Activated naive CD4-positive, alpha-beta T cell treated with anti-CD3 and anti-CD28 coated beads, Interleukin-2, amount 10 ng/mL, durations not matched to agents 7 days and 5 days (primary cell): Measurements from ENCODE around the gene CRYGN.

Experiments
- CTCF ChIA-PET: fragments of 350-600 bp; sonication (Branson Sonifier 250); formaldehyde crosslinking; loops from one replicate; lab custom pipeline; 2021; ENCODE audit warnings: antibody characterized with exemption; lab: Charles Lee
- DNase-seq: peaks from one replicate; pipeline ENCODE4 v3.0.0-alpha.2; 2020
- H3K27ac Mint-ChIP-seq: one replicate; pipeline ENCODE4 v1.8.0; 2021; ENCODE audit warnings: mild to moderate bottlenecking, moderate library complexity, mixed read lengths
- H3K27me3 Mint-ChIP-seq: one replicate; pipeline ENCODE4 v1.8.0; 2021; ENCODE audit warnings: mild to moderate bottlenecking, mixed read lengths
- H3K36me3 Mint-ChIP-seq: one replicate; pipeline ENCODE4 v1.8.0; 2021; ENCODE audit warnings: mixed read lengths
- H3K4me1 Mint-ChIP-seq: one replicate; pipeline ENCODE4 v1.8.0; 2021; ENCODE audit warnings: mixed read lengths
- H3K4me3 Mint-ChIP-seq: one replicate; pipeline ENCODE4 v1.8.0; 2021; ENCODE audit warnings: mild to moderate bottlenecking, moderate library complexity, mixed read lengths
- H3K9me3 Mint-ChIP-seq: one replicate; pipeline ENCODE4 v1.8.0; 2021; ENCODE audit warnings: mixed read lengths

CRYGN gene

GRCh38 chr7:151440799-151441445 lies 981 bp upstream of the CRYGN start:
- Mint-ChIP-seq H3K9me3 (no peaks in the 10 kb centered on the region), H3K4me3 (no peak overlapping the region), H3K36me3 (no peaks in the 10 kb centered on the region), H3K4me1 (peaks cover 21% of the 10 kb centered on the region), H3K27ac (no peak overlapping the region), H3K27me3 (peaks cover 53% of the 10 kb centered on the region)
- CTCF ChIA-PET: interaction anchor here (1.9 kb wide), 1 partner anchor 8 kb away, joined by 9 read pairs; no protein-coding TSS in a partner anchor
- DNase-seq: no peak

- Mint-ChIP-seq H3K27ac (no peak overlapping the region), H3K4me3 (no peak overlapping the region), H3K36me3 (no peaks in the 10 kb centered on the region), H3K27me3 (peaks cover 51% of the 10 kb centered on the region), H3K4me1 (peaks cover 21% of the 10 kb centered on the region), H3K9me3 (no peaks in the 10 kb centered on the region)
- no peak for DNase-seq
- CTCF ChIA-PET: interaction anchor here (0.6 to 1.9 kb wide), 2 partner anchors 10 to 123 kb away, joined by 3 to 9 read pairs; no protein-coding TSS in a partner anchor
These were observed 908 bp downstream of the CRYGN start for GRCh38 chr7:151438864-151439601.

- H3K27me3 Mint-ChIP-seq: peaks cover 46% of the 10 kb centered on the region
- H3K27ac Mint-ChIP-seq: no peak overlapping the region
- no peaks in the 10 kb centered on the region for H3K36me3 Mint-ChIP-seq
- CTCF ChIA-PET: interaction anchor here (0.6 kb wide), 1 partner anchor 122 kb away, joined by 3 read pairs; no protein-coding TSS in a partner anchor
- no peak for DNase-seq
- H3K4me3 Mint-ChIP-seq: no peak overlapping the region
- H3K4me1 Mint-ChIP-seq: peaks cover 27% of the 10 kb centered on the region
- H3K9me3 Mint-ChIP-seq: no peaks in the 10 kb centered on the region
These were observed 1.9 kb downstream of the CRYGN start for GRCh38 chr7:151437866-151438516.

GRCh38 chr7:151437159-151437553 lies 2.8 kb downstream of the CRYGN start:
- peaks cover 33% of the 10 kb centered on the region for H3K4me1 Mint-ChIP-seq

GRCh38 chr7:151436446-151437158 lies 3.3 kb downstream of the CRYGN start:
- Mint-ChIP-seq H3K4me1 (peaks cover 30% of the 10 kb centered on the region), H3K9me3 (no peaks in the 10 kb centered on the region), H3K27me3 (peaks cover 42% of the 10 kb centered on the region), H3K27ac (no peak overlapping the region), H3K36me3 (no peaks in the 10 kb centered on the region), H3K4me3 (no peak overlapping the region)
- DNase-seq: no peak
- CTCF ChIA-PET: interaction anchor here (3.9 kb wide), 1 partner anchor 12 kb away, joined by 19 read pairs; no protein-coding TSS in a partner anchor

More at GRCh38 chr7:151437159-151437553, 2.8 kb downstream of the CRYGN start:
- peaks cover 41% of the 10 kb centered on the region for H3K27me3 Mint-ChIP-seq
- CTCF ChIA-PET: interaction anchor here (3.9 kb wide), 1 partner anchor 11 kb away, joined by 19 read pairs; no protein-coding TSS in a partner anchor
- no peaks in the 10 kb centered on the region for H3K9me3 Mint-ChIP-seq
- no peak overlapping the region for H3K4me3 Mint-ChIP-seq
- DNase-seq: no peak
- H3K27ac Mint-ChIP-seq: no peak overlapping the region
- H3K36me3 Mint-ChIP-seq: no peaks in the 10 kb centered on the region

- Mint-ChIP-seq H3K36me3 (no peaks in the 10 kb centered on the region), H3K9me3 (no peaks in the 10 kb centered on the region), H3K4me1 (peaks cover 30% of the 10 kb centered on the region), H3K4me3 (no peak overlapping the region), H3K27ac (no peak overlapping the region), H3K27me3 (peaks cover 40% of the 10 kb centered on the region)
- DNase-seq: no peak
- CTCF ChIA-PET: interaction anchor here (3.9 kb wide), 1 partner anchor 12 kb away, joined by 19 read pairs; no protein-coding TSS in a partner anchor
These were observed 4.0 kb downstream of the CRYGN start for GRCh38 chr7:151435971-151436370.

GRCh38 chr7:151435103-151435916 lies 4.6 kb downstream of the CRYGN start:
- Mint-ChIP-seq H3K4me3 (no peak overlapping the region), H3K27me3 (peaks cover 36% of the 10 kb centered on the region), H3K27ac (no peak overlapping the region), H3K9me3 (no peaks in the 10 kb centered on the region), H3K4me1 (peaks cover 29% of the 10 kb centered on the region), H3K36me3 (no peaks in the 10 kb centered on the region)
- no peak for DNase-seq
- CTCF ChIA-PET: interaction anchor here (3.9 kb wide), 1 partner anchor 13 kb away, joined by 19 read pairs; no protein-coding TSS in a partner anchor

GRCh38 chr7:151434549-151434948 lies 5.4 kb downstream of the CRYGN start:
- H3K36me3 Mint-ChIP-seq: no peaks in the 10 kb centered on the region
- H3K27ac Mint-ChIP-seq: no peak overlapping the region
- CTCF ChIA-PET: interaction anchor here (3.9 kb wide), 1 partner anchor 14 kb away, joined by 19 read pairs; no protein-coding TSS in a partner anchor
- H3K27me3 Mint-ChIP-seq: peaks cover 30% of the 10 kb centered on the region
- H3K9me3 Mint-ChIP-seq: no peaks in the 10 kb centered on the region
- peaks cover 35% of the 10 kb centered on the region for H3K4me1 Mint-ChIP-seq
- no peak overlapping the region for H3K4me3 Mint-ChIP-seq
- no peak for DNase-seq

GRCh38 chr7:151433721-151434400 lies 6.1 kb downstream of the CRYGN start:
- no peaks in the 10 kb centered on the region for H3K36me3 Mint-ChIP-seq
- no peak overlapping the region for H3K4me3 Mint-ChIP-seq
- H3K27me3 Mint-ChIP-seq: peaks cover 23% of the 10 kb centered on the region
- H3K27ac Mint-ChIP-seq: no peak overlapping the region
- peaks cover 41% of the 10 kb centered on the region for H3K4me1 Mint-ChIP-seq
- DNase-seq: no peak
- H3K9me3 Mint-ChIP-seq: no peaks in the 10 kb centered on the region
- CTCF ChIA-PET: interaction anchor here (1.0 to 4.1 kb wide), 5 partner anchors 12 to 82 kb away, joined by 3 to 33 read pairs (median 4); no protein-coding TSS in a partner anchor

GRCh38 chr7:151432658-151433521 lies 7.1 kb downstream of the CRYGN start:
- Mint-ChIP-seq H3K27me3 (peaks cover 19% of the 10 kb centered on the region), H3K9me3 (no peaks in the 10 kb centered on the region), H3K27ac (peak overlapping the region; percentile 88), H3K4me3 (peak overlapping the region; percentile 37), H3K36me3 (no peaks in the 10 kb centered on the region), H3K4me1 (peaks cover 51% of the 10 kb centered on the region)
- CTCF ChIA-PET: interaction anchor here (1.0 to 4.1 kb wide), 4 partner anchors 13 to 81 kb away, joined by 3 to 33 read pairs (median 4); no protein-coding TSS in a partner anchor
- DNase-seq: peak; percentile 78

- Mint-ChIP-seq H3K4me1 (peaks cover 55% of the 10 kb centered on the region), H3K27me3 (peaks cover 25% of the 10 kb centered on the region), H3K27ac (no peak overlapping the region), H3K36me3 (no peaks in the 10 kb centered on the region), H3K9me3 (no peaks in the 10 kb centered on the region), H3K4me3 (no peak overlapping the region)
- no peak for DNase-seq
- CTCF ChIA-PET: interaction anchor here (4.1 kb wide), 1 partner anchor 16 kb away, joined by 33 read pairs; no protein-coding TSS in a partner anchor
These were observed 8.1 kb downstream of the CRYGN start for GRCh38 chr7:151431768-151432311.
